ENCODE data around the gene SPDYE2. TPM values are rescaled to one million over a fixed set of nuclear protein-coding genes. Genes with fewer than 3 reads are reported as not detected.
"Not testable (repeated sequence)": the region's sequence is repeated elsewhere in the genome, so short reads cannot be mapped to it uniquely, and the experiment has no call there.

Gene SPDYE2
- total RNA-seq, 2 experiments from 2014 or later: not detected

DNA sequence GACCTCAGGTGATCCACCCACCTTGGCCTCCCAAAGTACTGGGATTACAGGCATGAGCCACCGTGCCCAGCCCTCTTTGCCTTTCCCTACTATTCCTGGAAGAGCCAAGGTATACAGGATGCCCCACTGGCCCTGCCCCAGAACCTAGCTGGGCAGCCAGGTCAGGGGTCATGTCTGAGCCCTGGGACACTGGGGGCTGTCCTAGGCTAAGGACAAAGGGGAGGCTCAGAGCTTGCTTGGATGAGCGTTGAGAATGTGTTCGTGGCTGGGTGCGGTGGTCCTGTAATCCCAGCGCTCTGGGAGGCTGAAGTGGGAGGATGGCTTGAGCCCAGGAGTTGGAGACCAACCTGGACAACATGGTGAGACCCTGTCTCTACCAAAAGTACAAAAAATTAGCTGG, 27.5 kb downstream of the SPDYE2 start:
- CTCF ChIA-PET (ENCODE audit: unreplicated experiment): not testable (repeated sequence)

DNA sequence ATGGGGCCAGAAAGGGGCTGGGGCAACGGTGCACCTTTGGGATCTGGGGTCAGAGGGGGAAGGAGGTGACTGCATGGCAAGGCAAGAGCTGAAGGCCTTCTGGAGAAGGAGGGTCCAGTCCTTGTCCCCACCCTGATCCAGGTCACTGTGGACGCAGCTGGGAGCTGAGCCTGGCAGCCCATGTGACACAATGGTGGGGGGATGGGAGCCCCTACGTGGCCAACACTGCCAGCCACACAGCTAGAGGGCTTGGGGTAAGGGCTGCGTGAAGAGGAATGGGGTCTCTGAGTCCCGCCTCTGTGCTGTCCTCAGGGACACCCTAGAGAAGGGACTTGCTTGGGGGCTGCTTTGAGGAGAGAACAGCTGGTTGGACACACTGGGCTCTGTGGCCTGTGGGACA, 30.7 kb downstream of the SPDYE2 start:
- DNase-seq (ENCODE audit: low spot score); H3K9me2 ChIP-seq (ENCODE audit: insufficient read depth, low read length); H3K9me3 ChIP-seq (ENCODE audit: low read length); H3K4me3 ChIP-seq (ENCODE audit: low read depth, low read length, poor library complexity, severe bottlenecking); H4K20me1 ChIP-seq (ENCODE audit: insufficient read depth, low read length); H2AFZ ChIP-seq (ENCODE audit: low read length); POLR2A ChIA-PET; BruUV-seq (replicated peaks); H3K4me2 ChIP-seq (ENCODE audit: low read length); H3K79me2 ChIP-seq (ENCODE audit: insufficient read depth, low read depth, low read length); H3K27ac ChIP-seq (ENCODE audit: low read depth, low read length, poor library complexity, severe bottlenecking); H3K36me3 ChIP-seq (ENCODE audit: insufficient read depth, low read length); H3K4me1 ChIP-seq (ENCODE audit: insufficient read depth, low read length, poor library complexity, severe bottlenecking); CTCF ChIA-PET (ENCODE audit: unreplicated experiment); intact Hi-C loops (cut with micrococcal nuclease; ENCODE audit: unreplicated experiment): not testable (repeated sequence)

More for the DNA sequence above, 27.5 kb downstream of the SPDYE2 start:
- POLR2A ChIA-PET; H2AFZ ChIP-seq (ENCODE audit: low read length); H3K4me1 ChIP-seq (ENCODE audit: insufficient read depth, low read length, poor library complexity, severe bottlenecking); DNase-seq (ENCODE audit: low spot score); H3K9me2 ChIP-seq (ENCODE audit: insufficient read depth, low read length); H3K4me3 ChIP-seq (ENCODE audit: low read depth, low read length, poor library complexity, severe bottlenecking); H3K79me2 ChIP-seq (ENCODE audit: insufficient read depth, low read depth, low read length); intact Hi-C loops (cut with micrococcal nuclease; ENCODE audit: unreplicated experiment); BruUV-seq (replicated peaks); H4K20me1 ChIP-seq (ENCODE audit: insufficient read depth, low read length); H3K9me3 ChIP-seq (ENCODE audit: low read length); H3K4me2 ChIP-seq (ENCODE audit: low read length); H3K27ac ChIP-seq (ENCODE audit: low read depth, low read length, poor library complexity, severe bottlenecking); H3K36me3 ChIP-seq (ENCODE audit: insufficient read depth, low read length): not testable (repeated sequence)

DNA sequence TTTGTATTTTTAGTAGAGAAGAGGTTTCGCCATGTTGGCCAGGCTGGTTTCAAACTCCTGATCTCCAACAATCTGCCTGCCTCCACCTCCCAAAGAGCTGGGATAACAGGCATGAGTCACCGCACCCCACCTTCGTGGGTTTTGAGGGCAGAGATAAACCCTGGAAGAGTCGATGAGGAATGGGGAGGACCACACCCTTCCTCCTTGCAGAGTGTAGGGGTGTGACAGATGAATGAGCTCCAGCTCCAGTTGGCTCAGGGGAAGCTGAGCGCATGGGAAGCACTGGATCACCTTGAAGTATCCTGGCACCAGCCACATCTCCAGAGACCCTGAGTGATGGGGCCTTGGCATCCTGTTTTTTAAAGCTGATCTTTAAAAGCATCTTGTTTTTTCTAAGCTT, 32.5 kb downstream of the SPDYE2 start:
- H4K20me1 ChIP-seq (ENCODE audit: insufficient read depth, low read length); H3K27ac ChIP-seq (ENCODE audit: low read depth, low read length, poor library complexity, severe bottlenecking); H2AFZ ChIP-seq (ENCODE audit: low read length); H3K36me3 ChIP-seq (ENCODE audit: insufficient read depth, low read length); DNase-seq (ENCODE audit: low spot score); POLR2A ChIA-PET; BruUV-seq (replicated peaks); intact Hi-C loops (cut with micrococcal nuclease; ENCODE audit: unreplicated experiment); H3K4me1 ChIP-seq (ENCODE audit: insufficient read depth, low read length, poor library complexity, severe bottlenecking); H3K9me3 ChIP-seq (ENCODE audit: low read length); CTCF ChIA-PET (ENCODE audit: unreplicated experiment); H3K9me2 ChIP-seq (ENCODE audit: insufficient read depth, low read length); H3K79me2 ChIP-seq (ENCODE audit: insufficient read depth, low read depth, low read length); H3K4me3 ChIP-seq (ENCODE audit: low read depth, low read length, poor library complexity, severe bottlenecking); H3K4me2 ChIP-seq (ENCODE audit: low read length): not testable (repeated sequence)

DNA sequence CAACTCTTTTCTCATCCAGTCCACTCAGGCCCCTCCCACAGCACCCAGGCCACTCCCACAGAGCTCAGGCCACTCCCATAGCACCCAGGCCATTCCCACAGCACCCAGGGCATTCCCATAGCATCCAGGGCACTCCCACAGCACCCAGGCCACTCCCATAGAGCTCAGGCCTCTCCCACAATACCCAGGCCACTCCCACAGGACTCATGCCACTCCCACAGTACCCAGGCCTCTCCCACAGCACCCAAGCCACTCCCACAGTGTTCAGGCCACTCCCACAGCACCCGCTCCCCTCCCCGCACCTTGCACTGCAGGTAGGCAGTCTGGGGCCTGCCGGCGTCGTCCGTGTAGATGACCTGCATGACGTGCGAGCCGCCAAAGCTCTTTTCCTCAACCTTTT, 38.8 kb downstream of the SPDYE2 start:
- H3K79me2 ChIP-seq (ENCODE audit: insufficient read depth, low read depth, low read length); H3K27ac ChIP-seq (ENCODE audit: low read depth, low read length, poor library complexity, severe bottlenecking); H3K9me3 ChIP-seq (ENCODE audit: low read length); H3K4me3 ChIP-seq (ENCODE audit: low read depth, low read length, poor library complexity, severe bottlenecking); H3K4me1 ChIP-seq (ENCODE audit: insufficient read depth, low read length, poor library complexity, severe bottlenecking); BruUV-seq (replicated peaks); CTCF ChIA-PET (ENCODE audit: unreplicated experiment); H3K36me3 ChIP-seq (ENCODE audit: insufficient read depth, low read length); H4K20me1 ChIP-seq (ENCODE audit: insufficient read depth, low read length); H3K9me2 ChIP-seq (ENCODE audit: insufficient read depth, low read length); DNase-seq (ENCODE audit: low spot score); intact Hi-C loops (cut with micrococcal nuclease; ENCODE audit: unreplicated experiment); POLR2A ChIA-PET; H3K4me2 ChIP-seq (ENCODE audit: low read length); H2AFZ ChIP-seq (ENCODE audit: low read length): not testable (repeated sequence)

DNA sequence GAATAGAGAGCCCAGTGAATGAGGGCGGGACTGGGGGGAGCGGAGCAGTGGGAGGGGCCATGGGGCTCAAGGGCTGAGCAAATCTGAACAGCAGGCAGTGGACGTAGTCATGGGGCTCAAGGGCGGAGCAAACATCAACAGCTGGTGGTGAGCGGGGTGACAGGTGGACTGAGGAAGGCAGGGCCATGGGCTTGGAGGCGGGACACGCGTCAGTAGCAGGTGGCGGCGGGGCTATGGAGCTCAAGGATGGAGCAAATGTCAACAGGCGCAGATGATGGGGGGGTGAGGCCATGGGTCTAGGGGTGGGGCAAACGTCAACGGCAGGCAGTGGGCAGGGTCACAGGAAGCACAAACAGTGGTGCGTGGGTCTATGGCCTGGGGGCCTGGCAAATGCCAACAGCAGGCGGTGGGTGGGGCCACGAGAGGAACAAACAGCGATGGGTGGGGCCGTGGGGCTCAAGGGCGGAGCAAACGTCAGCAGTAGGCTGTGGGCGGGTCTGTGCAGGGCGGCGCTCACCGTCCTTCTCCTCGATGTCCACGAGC, 41.5 kb downstream of the SPDYE2 start:
- H4K20me1 ChIP-seq (ENCODE audit: insufficient read depth, low read length); intact Hi-C loops (cut with micrococcal nuclease; ENCODE audit: unreplicated experiment); H3K4me1 ChIP-seq (ENCODE audit: insufficient read depth, low read length, poor library complexity, severe bottlenecking); DNase-seq (ENCODE audit: low spot score); CTCF ChIA-PET (ENCODE audit: unreplicated experiment); H3K9me2 ChIP-seq (ENCODE audit: insufficient read depth, low read length); H3K9me3 ChIP-seq (ENCODE audit: low read length); BruUV-seq (replicated peaks); H3K79me2 ChIP-seq (ENCODE audit: insufficient read depth, low read depth, low read length); H3K4me3 ChIP-seq (ENCODE audit: low read depth, low read length, poor library complexity, severe bottlenecking); POLR2A ChIA-PET; H3K4me2 ChIP-seq (ENCODE audit: low read length); H3K36me3 ChIP-seq (ENCODE audit: insufficient read depth, low read length); H2AFZ ChIP-seq (ENCODE audit: low read length); H3K27ac ChIP-seq (ENCODE audit: low read depth, low read length, poor library complexity, severe bottlenecking): not testable (repeated sequence)

DNA sequence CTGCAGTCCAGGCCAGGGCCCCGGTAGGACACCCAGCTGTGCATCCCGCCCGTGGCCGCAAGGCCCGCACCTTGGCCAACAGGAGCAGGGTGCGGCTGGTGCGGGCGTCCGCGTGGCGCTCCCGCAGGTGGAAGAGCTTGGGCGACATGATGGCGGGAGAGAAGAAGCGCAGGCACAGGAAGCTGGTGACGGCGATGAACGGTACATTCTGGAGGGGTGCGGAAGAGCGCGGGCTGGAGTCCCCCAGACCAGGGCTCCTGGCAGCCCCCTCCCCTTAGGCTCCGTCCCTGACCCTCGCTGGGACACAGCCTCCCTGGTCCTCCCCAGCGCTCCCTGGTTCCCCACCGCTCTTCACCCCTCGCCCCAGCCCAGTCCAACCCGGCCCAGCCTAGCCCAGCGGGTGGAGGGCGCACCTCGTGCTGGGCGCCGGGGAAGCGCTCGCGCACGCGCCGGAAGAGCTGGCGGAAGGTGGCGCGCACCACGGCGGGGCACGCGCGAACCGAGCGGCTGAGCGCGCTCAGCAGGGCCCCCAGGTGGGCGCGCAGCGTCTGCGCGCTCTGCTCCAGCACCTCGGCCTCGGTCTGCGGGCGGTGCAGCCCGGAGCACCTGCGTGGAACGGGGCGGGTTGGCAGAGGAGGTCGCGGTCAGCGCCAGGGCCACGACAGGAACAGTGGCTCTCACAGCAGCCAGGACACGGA, 42.8 kb downstream of the SPDYE2 start:
- CTCF ChIA-PET (ENCODE audit: unreplicated experiment); H3K27ac ChIP-seq (ENCODE audit: low read depth, low read length, poor library complexity, severe bottlenecking); POLR2A ChIA-PET; intact Hi-C loops (cut with micrococcal nuclease; ENCODE audit: unreplicated experiment); H3K9me2 ChIP-seq (ENCODE audit: insufficient read depth, low read length); H3K4me1 ChIP-seq (ENCODE audit: insufficient read depth, low read length, poor library complexity, severe bottlenecking); H3K4me2 ChIP-seq (ENCODE audit: low read length); H2AFZ ChIP-seq (ENCODE audit: low read length); DNase-seq (ENCODE audit: low spot score); BruUV-seq (replicated peaks); H3K9me3 ChIP-seq (ENCODE audit: low read length); H3K4me3 ChIP-seq (ENCODE audit: low read depth, low read length, poor library complexity, severe bottlenecking); H3K36me3 ChIP-seq (ENCODE audit: insufficient read depth, low read length); H4K20me1 ChIP-seq (ENCODE audit: insufficient read depth, low read length); H3K79me2 ChIP-seq (ENCODE audit: insufficient read depth, low read depth, low read length): not testable (repeated sequence)
